HT-29 (cell line): ENCODE results near the gene HGF. TPM values are rescaled to one million over a fixed set of nuclear protein-coding genes. Genes with fewer than 3 reads are reported as not detected.
"Not testable (repeated sequence)": the region's sequence is repeated elsewhere in the genome, so short reads cannot be mapped to it uniquely, and the experiment has no call there.

Experiments
- DNase-seq: peaks from one replicate; pipeline ENCODE4 v3.0.0-alpha.2; 2015; ENCODE audit warnings: low spot score
- total RNA-seq: library from RNA; depleted of rRNA; stranded (reverse); fragments of >200 nt; shearing (Covaris generic); gene quantifications from 2 replicates; pipeline ENCODE4 v1.2.3, GENCODE V29; 2014

Gene HGF
- total RNA-seq, 1 experiment from 2014 or later = not detected

- DNase-seq = not testable (repeated sequence)
These were observed 47.6 kb downstream of the HGF start for GRCh38 chr7:81722250-81722649.

GRCh38 chr7:81721437-81721836 lies 48.4 kb downstream of the HGF start:
- DNase-seq = no peak

GRCh38 chr7:81719865-81720264 lies 50.0 kb downstream of the HGF start:
- DNase-seq = no peak

GRCh38 chr7:81715984-81716588 lies 53.8 kb downstream of the HGF start:
- DNase-seq = peak; percentile 81

- no peak for DNase-seq
These were observed 55.5 kb downstream of the HGF start for GRCh38 chr7:81714306-81714705.

- no peak for DNase-seq
These were observed 59.1 kb downstream of the HGF start for GRCh38 chr7:81710751-81711150.

GRCh38 chr7:81709836-81710235 lies 60.0 kb downstream of the HGF start:
- no peak for DNase-seq

GRCh38 chr7:81707966-81708365 lies 61.9 kb downstream of the HGF start:
- no peak for DNase-seq

- DNase-seq = no peak
These were observed 62.7 kb downstream of the HGF start for GRCh38 chr7:81707196-81707595.

- DNase-seq = no peak
These were observed 64.6 kb downstream of the HGF start for GRCh38 chr7:81705206-81705605.

- no peak for DNase-seq
These were observed 65.3 kb downstream of the HGF start for GRCh38 chr7:81704595-81704994.

- DNase-seq = no peak
These were observed 70.9 kb downstream of the HGF start for GRCh38 chr7:81698965-81699364.

GRCh38 chr7:81694711-81695110 lies 75.1 kb downstream of the HGF start:
- DNase-seq = no peak

GRCh38 chr7:81693894-81694293 lies 76.0 kb downstream of the HGF start:
- no peak for DNase-seq

GRCh38 chr7:81693080-81693479 lies 76.8 kb downstream of the HGF start:
- no peak for DNase-seq

GRCh38 chr7:81692146-81692905 lies 77.5 kb downstream of the HGF start:
- no peak for DNase-seq

- DNase-seq = no peak
These were observed 78.5 kb downstream of the HGF start for GRCh38 chr7:81691199-81691821.

GRCh38 chr7:81690688-81691087 lies 79.2 kb downstream of the HGF start:
- DNase-seq = no peak

- DNase-seq = no peak
These were observed 79.6 kb downstream of the HGF start for GRCh38 chr7:81690251-81690650.

GRCh38 chr7:81688622-81689411 lies 81.0 kb downstream of the HGF start:
- DNase-seq = no peak

- no peak for DNase-seq
These were observed 82.8 kb downstream of the HGF start for GRCh38 chr7:81687062-81687461.

GRCh38 chr7:81685270-81685868 lies 84.5 kb downstream of the HGF start:
- DNase-seq = no peak
